Cardiac muscle cell (in vitro differentiated cells and primary cell): Measurements from ENCODE around the gene CDH18. TPM values are rescaled to one million over a fixed set of nuclear protein-coding genes. Genes with fewer than 3 reads are reported as not detected.

Source experiments
- DNase-seq, 2 donors: peaks; one replicate each; pipeline versions ENCODE4 v3.0.0 to v3.0.0-alpha.2; 2010 to 2017; ENCODE audit warnings: low read depth in 1 of 2, low spot score in 1 of 2
- H3K27ac ChIP-seq: fragments of 200-600 bp; sonication (generic); 2 replicates; pipeline ENCODE4 v1.5.1; 2016
- H3K27me3 ChIP-seq: fragments of 200-600 bp; sonication (generic); 2 replicates; pipeline ENCODE4 v1.6.0; 2016; ENCODE audit warnings: control low read depth
- H3K36me3 ChIP-seq: fragments of 200-600 bp; sonication (generic); 2 replicates; pipeline ENCODE4 v1.5.1; 2016; ENCODE audit warnings: control low read depth
- H3K4me1 ChIP-seq: fragments of 200-600 bp; sonication (generic); 2 replicates; pipeline ENCODE4 v1.8.1; 2017; ENCODE audit warnings: low read depth, mild to moderate bottlenecking, mixed run types
- H3K4me3 ChIP-seq: fragments of 200-600 bp; sonication (generic); 2 replicates; pipeline ENCODE4 v1.5.1; 2016; ENCODE audit warnings: mild to moderate bottlenecking
- H3K9me3 ChIP-seq: fragments of 200-600 bp; sonication (generic); 2 replicates; pipeline ENCODE4 v1.5.1; 2017; ENCODE audit warnings: low read depth, mild to moderate bottlenecking, control low read depth
- CTCF ChIP-seq: IDR thresholded peaks from 2 replicates; pipeline ENCODE4 v1.5.1; 2012; ENCODE audit warnings: low read depth, mild to moderate bottlenecking, low read length
- polyA plus RNA-seq: library from polyadenylated mRNA; unstranded; fragments of >200 nt; fragmentation: Nextera tagmentation; extraction: Ambion mirVana; gene quantifications from 2 replicates; pipeline ENCODE4 v1.2.1, GENCODE V29; 2016
- total RNA-seq: library from RNA; depleted of rRNA; stranded (reverse); fragments of >200 nt; gene quantifications from 2 replicates; pipeline ENCODE4 v1.2.3, GENCODE V29; 2016

Gene CDH18
- total and polyA plus RNA-seq, 2 experiments from 2014 or later: 0.21 to 1.2 TPM

GRCh38 chr5:19519448-19519847 is 468.6 kb downstream of the CDH18 start:
- H3K36me3 ChIP-seq: no peaks in the 10 kb centered on the region
- no peak overlapping the region for H3K27ac ChIP-seq
- H3K4me1 ChIP-seq: no peaks in the 10 kb centered on the region
- no peaks in the 10 kb centered on the region for H3K27me3 ChIP-seq
- DNase-seq: no peak
- no peak overlapping the region for H3K4me3 ChIP-seq
- TF ChIP-seq CTCF: no peak
- no peaks in the 10 kb centered on the region for H3K9me3 ChIP-seq

GRCh38 chr5:19498852-19499251 is 489.1 kb downstream of the CDH18 start:
- Histone ChIP-seq H3K27ac (no peak overlapping the region), H3K4me3 (no peak overlapping the region), H3K27me3 (no peaks in the 10 kb centered on the region), H3K36me3 (no peaks in the 10 kb centered on the region), H3K9me3 (no peaks in the 10 kb centered on the region), H3K4me1 (no peaks in the 10 kb centered on the region)
- TF ChIP-seq CTCF: no peak
- DNase-seq: no peak

- Histone ChIP-seq H3K4me3 (no peak overlapping the region), H3K27ac (no peak overlapping the region), H3K9me3 (no peaks in the 10 kb centered on the region), H3K4me1 (no peaks in the 10 kb centered on the region), H3K36me3 (no peaks in the 10 kb centered on the region), H3K27me3 (no peaks in the 10 kb centered on the region)
- TF ChIP-seq CTCF: no peak
- no peak for DNase-seq
Measured at GRCh38 chr5:19497229-19497815, 490.7 kb downstream of the CDH18 start.

- no peak overlapping the region for H3K4me3 ChIP-seq
- H3K9me3 ChIP-seq: no peaks in the 10 kb centered on the region
- H3K4me1 ChIP-seq: no peaks in the 10 kb centered on the region
- no peaks in the 10 kb centered on the region for H3K27me3 ChIP-seq
- no peaks in the 10 kb centered on the region for H3K36me3 ChIP-seq
- no peak for TF ChIP-seq CTCF
- no peak for DNase-seq
- H3K27ac ChIP-seq: no peak overlapping the region
Measured at GRCh38 chr5:19496056-19496455, 491.9 kb downstream of the CDH18 start.

DNA sequence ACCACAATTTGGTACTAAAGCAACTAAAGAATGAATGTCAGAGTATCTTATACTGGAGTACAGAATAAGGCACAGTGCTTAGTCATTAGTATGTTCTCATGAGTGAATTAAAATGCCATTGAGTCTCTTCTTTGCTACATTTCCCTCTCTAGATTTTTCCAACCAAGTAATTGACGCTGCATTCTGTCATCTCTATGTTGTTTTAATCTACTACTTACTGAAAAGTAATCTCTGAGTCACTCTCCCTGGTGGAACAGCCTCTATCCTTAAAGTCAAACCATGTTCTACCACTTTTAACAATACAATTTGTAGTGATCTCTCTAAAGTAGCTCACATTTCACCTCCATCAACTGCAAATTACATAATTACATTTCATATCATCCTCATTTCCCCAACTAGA is 495.1 kb downstream of the CDH18 start:
- Histone ChIP-seq H3K4me1 (no peaks in the 10 kb centered on the region), H3K27ac (no peak overlapping the region), H3K4me3 (no peak overlapping the region), H3K27me3 (no peaks in the 10 kb centered on the region), H3K9me3 (no peaks in the 10 kb centered on the region), H3K36me3 (no peaks in the 10 kb centered on the region)
- no peak for TF ChIP-seq CTCF
- DNase-seq: no peak
